Body of pancreas (tissue), 4 donors: ENCODE results near the gene ACP7. TPM values are rescaled to one million over a fixed set of nuclear protein-coding genes. Genes with fewer than 3 reads are reported as not detected.

ENCODE experiments used
- ATAC-seq: fragments of 150-250 bp; one replicate; pipeline ENCODE4 v1.9.1; 2016
- DNase-seq, 4 donors: peaks; one replicate each; pipeline ENCODE4 v3.0.0-alpha.2; 2019
- H3K27ac ChIP-seq, 4 donors: fragments of 200-600 bp; sonication (generic); 1 replicate in 3 of 4; 2 replicates in 1 of 4; pipeline versions ENCODE4 v1.5.1 to v1.6.1; 2016 to 2019; ENCODE audit warnings: mild to moderate bottlenecking in 1 of 4, mixed read lengths in 1 of 4, moderate library complexity in 1 of 4
- H3K27me3 ChIP-seq, 2 donors: fragments of 200-600 bp; sonication (generic); one replicate each; pipeline ENCODE4 v1.6.0; 2016; ENCODE audit warnings: mild to moderate bottlenecking in 1 of 2
- H3K36me3 ChIP-seq, 2 donors: fragments of 200-600 bp; sonication (generic); replicated peaks in 1 of 2; 2 replicates each; pipeline ENCODE4 v1.5.1; 2016; ENCODE audit warnings: low read depth in 2 of 2; ENCODE audit not compliant: insufficient read depth in 1 of 2
- H3K4me1 ChIP-seq: fragments of 200-600 bp; sonication (generic); one replicate; pipeline ENCODE4 v1.6.0; 2016
- H3K4me3 ChIP-seq, 2 donors: fragments of 200-600 bp; sonication (generic); 1 replicate in 1 of 2; 2 replicates in 1 of 2; pipeline ENCODE4 v1.5.1; 2016 to 2019
- H3K9me3 ChIP-seq, 3 donors: fragments of 200-600 bp; sonication (generic); 1 replicate in 2 of 3; 2 replicates in 1 of 3; pipeline ENCODE4 v1.5.1; 2016
- CTCF ChIP-seq, 7 experiments: fragments of 450-650 bp in 4 of 7; fragments of 200-600 bp in 3 of 7; sonication (generic) in 3 of 7; IDR thresholded peaks; one replicate each; pipeline ENCODE4 v1.5.1; 2016 to 2019; ENCODE audit warnings: antibody characterized with exemption in 7 of 7
- POLR2A ChIP-seq, 3 donors: fragments of 450-650 bp; IDR thresholded peaks; one replicate each; pipeline ENCODE4 v1.6.1; 2016; ENCODE audit warnings: antibody characterized with exemption in 3 of 3, mild to moderate bottlenecking in 2 of 3
- WGBS, 2 donors: methylation state at CpG; one replicate each; pipeline ENCODE4 v1.1.5; 2017; 5-methylcytosine and 5-hydroxymethylcytosine counted together
- intact Hi-C: fragments of 100-400 bp; cut with DNase I; formaldehyde crosslinking; loops from one replicate; pipeline ENCODE4 v1.15.1; 2023
- total RNA-seq, 2 donors: library from RNA; depleted of rRNA; stranded (reverse); fragments of >200 nt; gene quantifications; one replicate each; pipeline ENCODE4 v1.1.0, GENCODE V29; 2016

ACP7 gene
- total RNA-seq, 2 donors from 2014 or later = not detected

- DNase-seq (peak; percentile 72 to 83 (median 80)), ATAC-seq (peak; percentile 84)
- H3K27ac ChIP-seq = no peak overlapping the region
- WGBS, 2 donors = 17 to 22% methylated on average over 7 to 15 of the region's 16 CpGs
- intact Hi-C loops = loop anchor here (5.0 kb wide), 1 partner anchor 217 kb away; no protein-coding TSS in a partner anchor
- H3K4me3 ChIP-seq = no peak overlapping the region
- no peak for TF ChIP-seq POLR2A (IDR thresholded peaks at IDR 0.05)
- peak; percentile 61 to 78 (median 72) for TF ChIP-seq CTCF (IDR thresholded peaks at IDR 0.05)
- no peaks in the 10 kb centered on the region for H3K9me3 ChIP-seq
- H3K4me1 ChIP-seq = peaks cover 12% of the 10 kb centered on the region
- no peaks in the 10 kb centered on the region for H3K36me3 ChIP-seq
- no peaks in the 10 kb centered on the region for H3K27me3 ChIP-seq
These were observed 26.2 kb downstream of the ACP7 start for GRCh38 chr19:39110263-39110967.

- H3K27me3 ChIP-seq = no peaks in the 10 kb centered on the region
- H3K27ac ChIP-seq = peak overlapping the region in 3 of 4 donors; percentile 19 to 54 (median 44)
These were observed 27.5 kb downstream of the ACP7 start for GRCh38 chr19:39111593-39112199.

DNA sequence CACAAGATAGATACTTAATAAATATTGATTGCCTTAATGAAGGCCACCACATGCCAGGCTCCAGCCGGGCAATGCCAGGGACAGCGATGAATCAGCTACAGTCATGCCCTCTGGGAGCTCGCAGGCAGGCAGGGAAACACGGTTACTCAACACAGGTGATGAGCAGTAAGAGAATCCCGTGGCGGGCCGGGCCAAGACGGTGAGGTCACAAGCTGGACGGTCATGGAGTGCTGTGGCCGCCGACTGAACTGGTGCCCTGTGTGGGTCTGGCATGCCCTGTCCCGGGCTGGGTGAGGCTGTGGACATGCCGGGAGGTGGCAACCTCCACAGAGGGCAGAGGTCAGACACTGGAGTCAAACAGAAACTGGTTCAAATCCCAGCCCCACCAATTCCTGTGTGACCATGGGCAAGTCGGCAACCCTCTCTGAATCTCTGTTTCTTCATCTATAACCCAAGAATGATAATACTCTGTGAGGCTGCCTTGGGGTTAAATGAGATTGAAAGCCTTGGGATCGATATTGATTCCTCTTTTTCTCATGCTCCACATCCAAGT lies 28.2 kb downstream of the ACP7 start:
- TF ChIP-seq POLR2A (IDR thresholded peaks at IDR 0.05) (no peak), CTCF (IDR thresholded peaks at IDR 0.05) (no peak)
- Histone ChIP-seq H3K27me3 (no peaks in the 10 kb centered on the region), H3K9me3 (no peaks in the 10 kb centered on the region), H3K36me3 (no peaks in the 10 kb centered on the region), H3K4me1 (peaks cover 12% of the 10 kb centered on the region), H3K27ac (peak overlapping the region; percentile 19 to 54 (median 34)), H3K4me3 (no peak overlapping the region)
- ATAC-seq (peak; percentile 42), DNase-seq (peak; percentile 32 to 69 (median 49))
- 29 to 34% methylated on average over 15 of the region's 15 CpGs for WGBS, 2 donors
- intact Hi-C loops = loop anchor here (5.0 kb wide), 1 partner anchor 215 kb away; no protein-coding TSS in a partner anchor

More at GRCh38 chr19:39111593-39112199, 27.5 kb downstream of the ACP7 start:
- H3K4me3 ChIP-seq = no peak overlapping the region
- TF ChIP-seq POLR2A (IDR thresholded peaks at IDR 0.05) = no peak
- TF ChIP-seq CTCF (IDR thresholded peaks at IDR 0.05) = no peak
- no peak for ATAC-seq
- DNase-seq = peak in 1 of 4 donors; percentile 24
- H3K4me1 ChIP-seq = peaks cover 12% of the 10 kb centered on the region
- no peaks in the 10 kb centered on the region for H3K36me3 ChIP-seq
- intact Hi-C loops = loop anchor here (5.0 kb wide), 1 partner anchor 216 kb away; no protein-coding TSS in a partner anchor
- 34 to 39% methylated on average over 16 to 18 of the region's 18 CpGs for WGBS, 2 donors
- no peaks in the 10 kb centered on the region for H3K9me3 ChIP-seq

GRCh38 chr19:39113199-39113598 lies 29.0 kb downstream of the ACP7 start:
- no peak for ATAC-seq
- Histone ChIP-seq H3K27ac (no peak overlapping the region), H3K4me3 (no peak overlapping the region), H3K4me1 (peaks cover 12% of the 10 kb centered on the region), H3K36me3 (no peaks in the 10 kb centered on the region), H3K9me3 (no peaks in the 10 kb centered on the region), H3K27me3 (no peaks in the 10 kb centered on the region)
- DNase-seq = no peak
- TF ChIP-seq CTCF (IDR thresholded peaks at IDR 0.05) (no peak), POLR2A (IDR thresholded peaks at IDR 0.05) (no peak)
- intact Hi-C loops = loop anchor here (5.0 kb wide), 1 partner anchor 214 kb away; no protein-coding TSS in a partner anchor
- WGBS, 2 donors = 71 to 75% methylated on average over 10 of the region's 10 CpGs
